ENCODE data around the gene BLTP2. TPM values are rescaled to one million over a fixed set of nuclear protein-coding genes. Genes with fewer than 3 reads are reported as not detected.
A peak's percentile ranks its signal among the peaks of the same experiment; 100 is the strongest.

Gene BLTP2
- total RNA-seq, 4 donors from 2014 or later, result 71.6 to 93.4 (median 81.0) TPM

DNA sequence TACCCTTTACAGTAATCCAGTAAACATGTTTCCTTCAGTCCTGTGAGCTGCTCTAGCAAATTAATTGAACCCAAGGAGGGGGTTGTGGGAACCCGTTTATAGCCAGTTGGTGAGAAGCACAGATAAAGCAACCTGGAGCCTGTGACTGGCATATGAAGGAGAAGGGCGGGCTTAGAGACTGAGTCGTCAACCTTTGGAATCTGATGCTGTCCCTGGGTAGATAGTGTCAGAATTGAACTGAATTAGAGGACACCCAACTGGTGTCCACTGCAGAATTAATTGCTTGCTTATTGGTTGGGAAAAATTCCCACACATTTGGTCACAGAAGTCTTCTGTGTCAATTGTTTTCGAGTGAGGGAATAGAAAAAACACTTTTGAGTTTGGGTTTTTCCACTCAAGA lies 18.1 kb downstream of the BLTP2 start:
- no peaks in the 10 kb centered on the region for H3K9me3 ChIP-seq
- H3K27ac ChIP-seq, result no peak overlapping the region
- DNase-seq (no peak), ATAC-seq (no peak)
- H3K4me1 ChIP-seq, result peaks cover 0 to 18% of the 10 kb centered on the region in 2 donors
- in situ Hi-C loops (cut with MboI; ENCODE audit: low sequenced_read_pairs in 4 of 4), result no loop called here
- H3K27me3 ChIP-seq, result no peaks in the 10 kb centered on the region
- H3K36me3 ChIP-seq, result peaks cover 0 to 77% of the 10 kb centered on the region in 2 donors
- intact Hi-C loops (cut with DNase I; ENCODE audit: low total_unique reads), result no loop called here
- TF ChIP-seq, protein P1, sequence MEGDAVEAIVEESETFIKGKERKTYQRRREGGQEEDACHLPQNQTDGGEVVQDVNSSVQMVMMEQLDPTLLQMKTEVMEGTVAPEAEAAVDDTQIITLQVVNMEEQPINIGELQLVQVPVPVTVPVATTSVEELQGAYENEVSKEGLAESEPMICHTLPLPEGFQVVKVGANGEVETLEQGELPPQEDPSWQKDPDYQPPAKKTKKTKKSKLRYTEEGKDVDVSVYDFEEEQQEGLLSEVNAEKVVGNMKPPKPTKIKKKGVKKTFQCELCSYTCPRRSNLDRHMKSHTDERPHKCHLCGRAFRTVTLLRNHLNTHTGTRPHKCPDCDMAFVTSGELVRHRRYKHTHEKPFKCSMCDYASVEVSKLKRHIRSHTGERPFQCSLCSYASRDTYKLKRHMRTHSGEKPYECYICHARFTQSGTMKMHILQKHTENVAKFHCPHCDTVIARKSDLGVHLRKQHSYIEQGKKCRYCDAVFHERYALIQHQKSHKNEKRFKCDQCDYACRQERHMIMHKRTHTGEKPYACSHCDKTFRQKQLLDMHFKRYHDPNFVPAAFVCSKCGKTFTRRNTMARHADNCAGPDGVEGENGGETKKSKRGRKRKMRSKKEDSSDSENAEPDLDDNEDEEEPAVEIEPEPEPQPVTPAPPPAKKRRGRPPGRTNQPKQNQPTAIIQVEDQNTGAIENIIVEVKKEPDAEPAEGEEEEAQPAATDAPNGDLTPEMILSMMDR (IDR thresholded peaks at IDR 0.05 in 4 of 5, conservative IDR thresholded peaks at IDR 0.05 in 1 of 5), result no peak
- no peak for TF ChIP-seq POLR2A (IDR thresholded peaks at IDR 0.05)
- H3K4me3 ChIP-seq, result no peak overlapping the region

DNA sequence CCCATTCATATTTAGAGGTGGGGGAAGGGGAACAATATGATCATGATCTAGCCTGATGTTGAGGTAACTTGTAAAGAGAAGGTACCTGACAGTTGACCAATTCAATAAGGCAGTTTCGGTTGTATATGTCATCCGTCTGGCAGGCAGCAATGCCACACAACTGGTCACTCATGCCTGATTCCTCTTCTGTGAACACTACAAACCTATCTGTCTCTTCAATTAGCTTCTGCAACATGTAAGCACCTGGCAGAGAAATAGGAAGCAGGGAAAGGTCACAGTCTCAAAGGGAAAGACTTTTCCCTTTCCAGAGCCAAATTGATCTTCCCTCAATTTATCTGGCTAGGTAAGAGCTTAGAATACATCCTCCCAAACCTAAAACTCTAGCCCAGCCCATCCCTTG lies 20.8 kb downstream of the BLTP2 start:
- Histone ChIP-seq H3K4me1 (peaks cover 0 to 18% of the 10 kb centered on the region in 2 donors), H3K4me3 (no peak overlapping the region), H3K27ac (peak overlapping the region in 3 of 4 donors; percentile 44 to 84 (median 73)), H3K9me3 (no peaks in the 10 kb centered on the region), H3K27me3 (no peaks in the 10 kb centered on the region), H3K36me3 (peaks cover 0 to 77% of the 10 kb centered on the region in 2 donors)
- DNase-seq (no peak), ATAC-seq (peak in 1 of 2 donors; percentile 42)
- in situ Hi-C loops (cut with MboI; ENCODE audit: low sequenced_read_pairs in 4 of 4) (no loop called here), intact Hi-C loops (cut with DNase I; ENCODE audit: low total_unique reads) (no loop called here)
- TF ChIP-seq, protein P1 (IDR thresholded peaks at IDR 0.05 in 4 of 5, conservative IDR thresholded peaks at IDR 0.05 in 1 of 5), result no peak
- no peak for TF ChIP-seq POLR2A (IDR thresholded peaks at IDR 0.05)

DNA sequence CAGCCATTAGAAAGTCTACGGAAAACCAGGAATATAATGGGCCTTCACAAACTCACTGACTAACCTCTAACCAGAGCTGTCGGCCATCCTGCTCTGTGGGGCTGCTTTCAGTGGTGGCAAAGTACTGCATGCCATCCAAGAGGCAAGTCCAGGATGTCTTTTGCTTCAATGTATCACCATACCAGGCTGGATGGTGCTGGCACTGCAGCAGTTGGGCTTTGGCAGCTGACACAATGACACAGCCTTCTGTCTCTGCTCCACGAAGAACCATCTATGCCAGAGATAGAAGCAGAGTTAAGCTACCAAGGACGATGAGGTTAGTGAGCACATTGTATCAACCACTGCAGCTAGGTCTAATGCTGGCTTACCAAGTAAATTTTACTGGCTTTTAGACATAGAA lies 21.3 kb downstream of the BLTP2 start:
- Histone ChIP-seq H3K27ac (peak overlapping the region in 3 of 4 donors; percentile 44 to 84 (median 73)), H3K27me3 (no peaks in the 10 kb centered on the region), H3K36me3 (peaks cover 0 to 77% of the 10 kb centered on the region in 2 donors), H3K4me1 (peaks cover 0 to 18% of the 10 kb centered on the region in 2 donors), H3K4me3 (no peak overlapping the region), H3K9me3 (no peaks in the 10 kb centered on the region)
- in situ Hi-C loops (cut with MboI; ENCODE audit: low sequenced_read_pairs in 4 of 4) (no loop called here), intact Hi-C loops (cut with DNase I; ENCODE audit: low total_unique reads) (no loop called here)
- no peak for TF ChIP-seq POLR2A (IDR thresholded peaks at IDR 0.05)
- TF ChIP-seq, protein P1 (IDR thresholded peaks at IDR 0.05 in 4 of 5, conservative IDR thresholded peaks at IDR 0.05 in 1 of 5), result no peak
- ATAC-seq (peak; percentile 88 to 91), DNase-seq (peak; percentile 19 to 70)

DNA sequence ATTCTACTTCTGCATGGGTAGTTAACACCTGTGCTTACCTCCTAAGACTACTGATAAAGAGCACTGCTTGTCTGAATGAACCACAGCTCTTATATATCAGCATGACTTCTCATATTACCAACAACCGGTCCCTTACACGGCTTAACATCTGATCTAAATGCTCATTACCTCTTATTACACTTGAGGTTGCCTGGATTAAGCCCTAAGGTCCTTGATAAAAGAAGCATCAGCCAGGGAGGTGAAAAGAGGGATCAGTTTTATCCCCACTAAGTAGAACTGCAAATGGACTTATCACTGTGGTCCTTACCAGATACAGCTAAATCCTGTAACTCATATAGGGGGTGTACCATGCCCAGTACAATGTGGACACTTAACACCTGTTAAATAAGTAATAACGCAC lies 22.8 kb downstream of the BLTP2 start:
- TF ChIP-seq POLR2A (IDR thresholded peaks at IDR 0.05), result no peak
- TF ChIP-seq, protein P1 (IDR thresholded peaks at IDR 0.05 in 4 of 5, conservative IDR thresholded peaks at IDR 0.05 in 1 of 5), result no peak
- Histone ChIP-seq H3K9me3 (no peaks in the 10 kb centered on the region), H3K27me3 (no peaks in the 10 kb centered on the region), H3K4me1 (peaks cover 0 to 18% of the 10 kb centered on the region in 2 donors), H3K4me3 (no peak overlapping the region), H3K27ac (peak overlapping the region in 1 of 4 donors; percentile 84), H3K36me3 (peaks cover 0 to 77% of the 10 kb centered on the region in 2 donors)
- in situ Hi-C loops (cut with MboI; ENCODE audit: low sequenced_read_pairs in 4 of 4) (no loop called here), intact Hi-C loops (cut with DNase I; ENCODE audit: low total_unique reads) (no loop called here)
- DNase-seq (no peak), ATAC-seq (no peak)

DNA sequence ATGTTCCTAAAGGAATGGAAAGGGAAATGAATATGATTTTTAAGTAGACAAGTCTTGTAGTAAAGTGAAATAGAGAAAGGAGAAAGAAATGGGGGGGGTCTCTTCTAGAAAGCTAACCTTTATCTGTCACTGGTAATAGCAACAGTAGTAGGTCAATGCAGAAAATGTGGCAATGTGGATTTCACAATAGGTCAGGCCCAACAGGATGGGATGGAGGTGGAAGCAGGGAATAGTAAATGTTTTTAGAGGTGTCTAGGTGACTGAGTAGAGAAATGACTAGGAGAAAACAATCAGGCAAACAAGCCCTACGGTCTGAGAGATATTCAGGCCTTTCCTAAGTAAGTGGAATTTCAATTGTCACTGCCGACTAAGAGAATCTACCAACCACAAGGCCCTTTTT lies 24.9 kb downstream of the BLTP2 start:
- ATAC-seq (no peak), DNase-seq (no peak)
- in situ Hi-C loops (cut with MboI; ENCODE audit: low sequenced_read_pairs in 4 of 4), result no loop called here
- H3K9me3 ChIP-seq, result no peaks in the 10 kb centered on the region
- no peak for TF ChIP-seq POLR2A (IDR thresholded peaks at IDR 0.05)
- TF ChIP-seq, protein P1 (IDR thresholded peaks at IDR 0.05 in 4 of 5, conservative IDR thresholded peaks at IDR 0.05 in 1 of 5), result no peak
- H3K36me3 ChIP-seq, result peaks cover 0 to 94% of the 10 kb centered on the region in 2 donors
- no peaks in the 10 kb centered on the region for H3K27me3 ChIP-seq
- intact Hi-C loops (cut with DNase I; ENCODE audit: low total_unique reads), result no loop called here
- peaks cover 0 to 18% of the 10 kb centered on the region in 2 donors for H3K4me1 ChIP-seq
- H3K27ac ChIP-seq, result no peak overlapping the region
- no peak overlapping the region for H3K4me3 ChIP-seq

All from gastrocnemius medialis (tissue), 4 donors.